Astrocyte of the cerebellum (primary cell): ENCODE measurements around the gene RAB4B.
A peak's percentile ranks its signal among the peaks of the same experiment; 100 is the strongest.
"Not testable (repeated sequence)": the region's sequence is repeated elsewhere in the genome, so short reads cannot be mapped to it uniquely, and the experiment has no call there.

Experiments used
- DNase-seq: peaks from one replicate; pipeline ENCODE4 v3.0.0-alpha.2; 2011; ENCODE audit warnings: low read depth
- H3K4me3 ChIP-seq: 2 replicates; pipeline ENCODE4 v1.5.1; 2011; ENCODE audit warnings: mild to moderate bottlenecking, low read depth, low read length, moderate library complexity
- in situ Hi-C: cut with HindIII; loops from 2 replicates; pipeline ENCODE4 v1.10.0; 2017; ENCODE audit warnings: low sequenced_read_pairs
- TF ChIP-seq, protein P1 (sequence below): IDR thresholded peaks from 2 replicates; pipeline ENCODE4 v1.5.1; 2012; ENCODE audit warnings: low read length, low read depth, moderate library complexity, mild to moderate bottlenecking; ENCODE audit errors: missing control alignments

Gene RAB4B

DNA sequence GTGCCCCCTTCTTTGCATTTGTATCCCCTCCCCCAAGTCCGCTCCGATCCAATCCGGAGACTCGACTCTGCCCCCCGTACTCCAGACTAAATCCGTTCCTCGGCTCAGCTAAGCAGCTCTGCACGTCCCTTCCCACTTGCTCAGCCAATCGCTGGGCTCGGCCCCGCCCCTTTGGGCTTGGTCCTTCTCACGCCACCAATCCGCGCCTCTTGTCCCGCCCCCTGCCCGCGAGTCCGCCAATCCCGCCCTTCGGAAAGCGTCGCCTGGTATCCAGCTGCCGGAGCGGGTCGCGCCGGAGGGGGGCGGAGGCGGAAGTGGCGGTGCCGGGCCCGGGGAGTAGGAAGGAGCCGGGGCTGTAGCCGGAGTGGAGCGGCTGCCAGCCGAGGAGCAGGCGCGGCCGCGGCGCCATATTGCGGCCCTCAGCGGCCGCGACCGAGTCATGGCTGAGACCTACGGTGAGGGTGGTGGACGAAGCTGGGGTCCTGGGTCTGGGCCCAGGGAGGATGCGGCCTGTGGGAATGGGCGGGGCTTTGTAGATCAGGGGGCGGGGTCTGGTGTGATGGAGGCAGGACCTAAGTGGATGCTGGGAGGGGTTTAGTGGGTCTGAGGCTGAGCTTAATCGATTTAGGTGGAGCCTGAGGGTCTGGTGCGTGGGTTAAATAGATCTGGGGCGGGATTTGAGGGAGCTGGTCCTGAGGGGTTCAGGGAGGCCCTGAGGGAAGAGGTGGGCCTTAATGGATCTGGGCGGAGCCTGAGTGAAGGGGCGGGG is at the start of gene RAB4B:
TSS of gene RAB4B (plus strand) at position 311 of the 769 bp plus-strand sequence. CDS start at position 440, 129 bp downstream.
- peak; percentile 99 for DNase-seq
- TF ChIP-seq, protein P1, sequence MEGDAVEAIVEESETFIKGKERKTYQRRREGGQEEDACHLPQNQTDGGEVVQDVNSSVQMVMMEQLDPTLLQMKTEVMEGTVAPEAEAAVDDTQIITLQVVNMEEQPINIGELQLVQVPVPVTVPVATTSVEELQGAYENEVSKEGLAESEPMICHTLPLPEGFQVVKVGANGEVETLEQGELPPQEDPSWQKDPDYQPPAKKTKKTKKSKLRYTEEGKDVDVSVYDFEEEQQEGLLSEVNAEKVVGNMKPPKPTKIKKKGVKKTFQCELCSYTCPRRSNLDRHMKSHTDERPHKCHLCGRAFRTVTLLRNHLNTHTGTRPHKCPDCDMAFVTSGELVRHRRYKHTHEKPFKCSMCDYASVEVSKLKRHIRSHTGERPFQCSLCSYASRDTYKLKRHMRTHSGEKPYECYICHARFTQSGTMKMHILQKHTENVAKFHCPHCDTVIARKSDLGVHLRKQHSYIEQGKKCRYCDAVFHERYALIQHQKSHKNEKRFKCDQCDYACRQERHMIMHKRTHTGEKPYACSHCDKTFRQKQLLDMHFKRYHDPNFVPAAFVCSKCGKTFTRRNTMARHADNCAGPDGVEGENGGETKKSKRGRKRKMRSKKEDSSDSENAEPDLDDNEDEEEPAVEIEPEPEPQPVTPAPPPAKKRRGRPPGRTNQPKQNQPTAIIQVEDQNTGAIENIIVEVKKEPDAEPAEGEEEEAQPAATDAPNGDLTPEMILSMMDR = no peak
- H3K4me3 ChIP-seq = peak within 1 kb of the TSS; percentile 70
- in situ Hi-C loops = no loop called here

DNA sequence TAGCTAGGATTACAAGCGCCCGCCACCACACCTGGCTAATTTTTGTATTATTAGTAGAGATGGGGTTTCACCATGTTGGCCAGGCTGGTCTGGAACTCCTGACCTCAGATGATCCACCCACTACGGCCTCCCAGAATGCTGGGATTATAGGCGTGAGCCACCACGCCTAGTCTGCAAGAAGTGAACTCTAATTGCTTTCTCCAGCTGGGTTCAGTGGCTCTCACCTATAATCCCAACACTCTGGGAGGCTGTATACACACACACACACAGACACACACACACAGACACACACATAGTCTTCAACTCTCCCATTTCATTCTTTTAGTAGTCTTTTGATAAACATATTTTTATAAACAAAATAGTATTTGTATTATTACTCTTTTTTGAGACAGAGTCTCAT is 48.0 kb upstream of the RAB4B start:
- in situ Hi-C loops, H3K4me3 ChIP-seq, DNase-seq: not testable (repeated sequence)

GRCh38 chr19:40732304-40732703 is 45.7 kb upstream of the RAB4B start:
- in situ Hi-C loops, DNase-seq, H3K4me3 ChIP-seq: not testable (repeated sequence)

DNA sequence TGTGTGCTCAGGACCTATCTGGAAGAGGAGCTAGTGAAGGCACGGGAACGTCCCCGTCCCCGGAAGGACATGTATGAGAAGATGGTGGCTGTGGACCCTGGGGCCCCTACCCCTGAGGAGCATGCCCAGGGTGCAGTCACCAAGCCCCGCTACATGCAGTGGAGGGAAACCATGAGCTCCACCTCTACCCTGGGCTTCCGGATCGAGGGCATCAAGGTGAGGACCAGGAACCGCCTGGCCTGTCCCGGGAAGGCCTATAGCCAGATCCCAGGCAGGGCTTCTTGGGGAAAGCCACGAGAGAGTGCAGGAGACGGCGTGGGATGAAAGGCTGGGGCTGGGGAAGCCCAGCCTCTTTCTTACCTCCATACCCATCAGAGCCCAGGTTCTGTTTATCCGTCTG is 44.9 kb upstream of the RAB4B start:
- in situ Hi-C loops = no loop called here
- DNase-seq = no peak

GRCh38 chr19:40735013-40735771 is 42.9 kb upstream of the RAB4B start:
- DNase-seq = no peak
- in situ Hi-C loops = no loop called here
- no peak overlapping the region for H3K4me3 ChIP-seq
- TF ChIP-seq, protein P1 = no peak

More for the DNA sequence above, 44.9 kb upstream of the RAB4B start:
- H3K4me3 ChIP-seq = no peak overlapping the region
- TF ChIP-seq, protein P1 = no peak

DNA sequence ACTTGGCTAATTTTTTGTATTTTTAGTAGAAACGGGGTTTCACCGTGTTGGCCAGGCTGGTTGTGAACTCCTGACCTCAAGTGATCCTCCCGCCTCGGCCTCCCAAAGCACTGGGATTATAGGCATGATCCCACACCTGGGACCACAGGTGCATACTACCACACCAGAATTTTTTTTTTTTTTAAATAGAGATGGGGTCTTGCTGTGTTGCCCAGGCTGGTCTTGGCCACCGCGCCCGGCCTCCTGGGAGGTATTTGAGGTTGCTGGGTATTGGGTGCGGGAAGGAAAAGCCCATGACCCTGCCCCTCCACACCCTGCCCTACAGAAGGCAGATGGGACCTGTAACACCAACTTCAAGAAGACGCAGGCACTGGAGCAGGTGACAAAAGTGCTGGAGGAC is 41.4 kb upstream of the RAB4B start:
- H3K4me3 ChIP-seq = no peak overlapping the region
- TF ChIP-seq, protein P1 = no peak
- in situ Hi-C loops = no loop called here
- DNase-seq = no peak

GRCh38 chr19:40737102-40737644 is 40.9 kb upstream of the RAB4B start:
- no peak overlapping the region for H3K4me3 ChIP-seq
- in situ Hi-C loops = no loop called here
- TF ChIP-seq, protein P1 = no peak
- no peak for DNase-seq
